HG03354 (cell line): ENCODE data around the gene MMADHC.
"Not testable (repeated sequence)": the region's sequence is repeated elsewhere in the genome, so short reads cannot be mapped to it uniquely, and the experiment has no call there.

ENCODE experiments used
- ATAC-seq: cut with Tn5 transposase; IDR thresholded peaks from one replicate; pipeline ENCODE4 v1.9.1; 2021; ENCODE audit warnings: mild to moderate bottlenecking; ENCODE audit not compliant: unreplicated experiment, poor library complexity, severe bottlenecking

MMADHC gene

DNA sequence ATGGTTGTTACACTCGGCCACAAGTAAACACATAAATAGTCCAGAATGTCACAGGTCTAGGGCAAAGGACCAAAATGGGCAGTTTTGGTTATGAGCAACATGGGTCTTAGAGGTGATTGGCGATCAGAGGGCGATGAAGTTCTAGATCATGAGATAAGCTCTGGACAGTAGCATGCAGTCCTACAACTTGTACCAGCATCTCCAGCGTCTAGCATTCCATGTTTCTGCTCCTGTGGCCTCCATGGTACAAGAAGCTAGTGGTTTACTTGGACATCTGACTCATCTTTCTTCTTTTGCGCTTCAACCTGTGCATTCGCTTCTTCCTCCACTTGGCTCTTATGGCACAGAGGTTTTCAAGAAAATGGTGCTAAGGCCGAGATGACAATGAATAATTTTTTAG, 8.9 kb upstream of the MMADHC start:
- no peak for ATAC-seq

DNA sequence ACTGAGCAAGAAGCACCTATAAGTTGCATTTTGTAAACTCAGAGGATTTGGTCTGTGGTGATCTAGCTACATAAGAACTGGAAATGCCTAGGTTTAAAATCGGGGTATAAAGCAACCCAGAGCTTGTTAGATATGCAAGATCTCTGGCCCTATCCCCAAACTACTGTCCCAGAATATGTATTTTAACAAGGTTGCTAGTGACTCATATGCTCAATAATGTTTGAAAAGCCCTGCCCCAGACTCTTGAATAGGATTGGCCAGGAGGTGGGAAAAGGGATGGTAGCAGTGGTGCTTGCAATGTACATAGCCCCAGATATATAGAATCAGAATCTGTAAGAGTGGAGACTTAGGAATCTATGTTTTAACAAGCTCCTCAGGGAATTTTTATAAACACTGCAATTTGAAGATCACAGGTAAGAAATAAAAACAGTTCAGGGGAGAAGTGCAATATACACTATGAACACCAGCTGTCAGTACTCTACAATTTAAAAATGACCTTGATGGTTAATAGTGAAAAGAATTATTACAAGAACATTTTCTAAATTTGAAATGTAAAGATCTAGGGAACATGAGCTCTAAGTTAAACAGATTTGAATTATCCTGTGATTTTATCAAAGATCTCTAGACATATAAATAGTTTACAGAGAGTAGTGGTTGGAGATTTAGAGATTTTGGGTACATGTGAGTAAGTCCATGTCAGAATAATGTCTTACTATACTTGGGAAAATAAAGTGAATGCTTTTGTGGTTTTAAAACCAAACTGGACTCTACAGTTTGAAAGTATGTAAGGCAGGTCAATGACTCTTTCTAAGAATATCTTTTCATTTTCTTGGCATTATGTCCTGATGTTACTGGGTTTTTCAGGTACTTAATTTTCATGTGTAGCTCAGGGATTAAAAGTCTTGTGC, 7.7 kb upstream of the MMADHC start:
- no peak for ATAC-seq

DNA sequence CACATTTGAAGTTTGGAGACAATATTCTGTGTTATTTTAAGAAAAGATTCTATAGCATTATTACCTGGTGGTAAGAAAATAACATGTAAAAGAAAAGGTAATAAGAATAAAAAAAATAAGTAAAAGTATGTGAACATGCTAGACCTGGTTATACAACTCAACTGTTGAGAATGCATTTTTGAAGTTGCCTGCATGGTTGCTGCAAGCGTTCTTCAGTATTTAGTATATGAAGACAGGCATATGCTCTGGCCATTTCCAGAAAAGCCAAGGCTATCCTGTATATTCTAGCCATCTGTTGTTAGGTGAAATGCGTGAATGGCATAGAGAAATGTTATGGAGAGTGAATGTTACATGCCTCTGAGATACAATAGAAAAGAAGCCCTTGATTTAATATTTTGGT, 6.8 kb upstream of the MMADHC start:
- no peak for ATAC-seq

DNA sequence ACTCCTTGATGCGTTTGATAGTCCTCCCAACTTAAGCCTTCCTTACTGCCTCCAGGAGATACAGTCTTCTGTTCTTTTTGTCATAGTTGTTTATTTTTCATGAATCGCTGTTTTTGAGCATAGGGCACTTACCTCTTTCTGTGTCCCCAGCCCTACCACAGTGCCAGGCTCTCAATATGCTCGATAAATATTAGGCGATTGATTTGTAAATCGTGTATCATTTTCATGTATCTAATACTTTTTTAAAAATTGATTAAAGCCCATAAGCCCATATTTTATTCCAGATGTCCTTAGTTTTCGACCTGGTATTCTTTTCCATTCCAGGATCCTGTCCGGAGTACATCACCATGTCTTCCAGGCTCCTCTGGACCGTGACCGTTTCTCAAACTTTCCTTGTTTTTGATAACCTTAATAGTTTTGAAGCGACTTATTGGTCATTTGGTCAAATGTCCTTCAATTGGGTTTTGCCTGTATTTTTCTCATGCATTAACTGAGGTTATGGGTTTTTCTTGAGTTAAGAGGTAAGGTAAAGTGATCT, 444 bp upstream of the MMADHC start:
- ATAC-seq = peak; percentile 34

DNA sequence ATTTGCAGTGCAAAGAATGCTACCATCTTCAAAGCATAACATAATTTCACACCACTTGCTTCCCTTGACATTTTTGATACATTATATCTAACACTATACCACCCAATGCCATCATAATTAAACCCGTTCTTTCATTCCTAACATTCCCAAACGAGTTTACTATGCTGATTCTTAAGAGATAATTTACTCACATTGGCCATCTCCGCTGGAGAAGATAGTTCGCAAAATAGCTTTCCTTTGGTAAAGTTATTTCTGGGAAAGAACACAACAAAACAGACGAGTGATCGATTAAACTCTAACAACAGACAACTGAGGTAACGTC, 716 bp downstream of the MMADHC start:
- ATAC-seq = no peak

DNA sequence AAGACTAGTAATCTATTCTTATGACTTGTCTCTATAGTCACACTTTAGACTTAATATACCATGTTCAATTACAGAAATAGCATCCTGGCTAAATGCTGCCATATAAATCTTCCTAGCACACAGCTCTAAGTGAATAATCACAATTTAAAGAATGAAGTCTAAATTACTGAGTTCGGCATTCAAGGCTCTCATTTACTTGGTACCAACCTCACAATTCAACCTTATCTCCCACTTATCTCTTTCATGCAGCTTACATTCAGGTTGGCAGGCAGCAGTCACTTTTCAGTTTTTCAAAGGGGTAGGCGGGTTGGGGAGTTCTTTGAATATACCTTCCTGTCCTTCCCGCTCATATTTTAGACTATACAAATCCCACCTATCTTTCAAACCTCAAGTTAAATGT, 1.5 kb downstream of the MMADHC start:
- ATAC-seq = no peak

DNA sequence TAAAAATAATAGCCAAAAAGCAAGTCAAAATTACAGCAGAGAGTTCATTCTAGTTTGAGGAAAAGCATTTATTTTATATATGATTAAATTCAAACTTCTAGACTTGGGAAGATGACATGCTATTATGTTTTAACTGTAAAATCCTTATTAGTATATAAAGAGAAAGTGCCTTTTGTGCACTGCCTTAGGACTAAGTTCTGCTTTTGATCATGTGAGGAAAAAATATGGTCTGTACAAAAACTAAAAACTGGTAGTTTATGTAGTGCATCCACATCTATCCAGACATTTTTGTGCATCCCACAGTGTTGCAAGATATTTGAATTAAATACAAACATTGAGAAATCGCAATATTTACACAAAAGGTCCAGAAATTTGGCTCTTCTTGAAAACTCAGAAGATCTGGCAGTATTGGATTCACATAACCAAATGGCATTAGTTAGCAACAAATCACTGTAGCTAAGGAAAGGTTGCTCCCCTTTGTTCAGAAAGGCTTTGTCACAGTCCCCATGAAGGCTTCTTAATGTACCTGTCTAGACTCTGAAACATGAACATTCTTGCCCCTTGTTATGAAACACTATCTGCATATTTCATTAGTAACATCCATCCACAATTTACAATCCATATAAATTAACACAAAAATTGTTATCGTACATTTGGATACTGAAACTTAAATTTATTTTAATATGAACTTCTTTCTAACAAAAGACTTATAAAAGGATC, 2.2 kb downstream of the MMADHC start:
- no peak for ATAC-seq

DNA sequence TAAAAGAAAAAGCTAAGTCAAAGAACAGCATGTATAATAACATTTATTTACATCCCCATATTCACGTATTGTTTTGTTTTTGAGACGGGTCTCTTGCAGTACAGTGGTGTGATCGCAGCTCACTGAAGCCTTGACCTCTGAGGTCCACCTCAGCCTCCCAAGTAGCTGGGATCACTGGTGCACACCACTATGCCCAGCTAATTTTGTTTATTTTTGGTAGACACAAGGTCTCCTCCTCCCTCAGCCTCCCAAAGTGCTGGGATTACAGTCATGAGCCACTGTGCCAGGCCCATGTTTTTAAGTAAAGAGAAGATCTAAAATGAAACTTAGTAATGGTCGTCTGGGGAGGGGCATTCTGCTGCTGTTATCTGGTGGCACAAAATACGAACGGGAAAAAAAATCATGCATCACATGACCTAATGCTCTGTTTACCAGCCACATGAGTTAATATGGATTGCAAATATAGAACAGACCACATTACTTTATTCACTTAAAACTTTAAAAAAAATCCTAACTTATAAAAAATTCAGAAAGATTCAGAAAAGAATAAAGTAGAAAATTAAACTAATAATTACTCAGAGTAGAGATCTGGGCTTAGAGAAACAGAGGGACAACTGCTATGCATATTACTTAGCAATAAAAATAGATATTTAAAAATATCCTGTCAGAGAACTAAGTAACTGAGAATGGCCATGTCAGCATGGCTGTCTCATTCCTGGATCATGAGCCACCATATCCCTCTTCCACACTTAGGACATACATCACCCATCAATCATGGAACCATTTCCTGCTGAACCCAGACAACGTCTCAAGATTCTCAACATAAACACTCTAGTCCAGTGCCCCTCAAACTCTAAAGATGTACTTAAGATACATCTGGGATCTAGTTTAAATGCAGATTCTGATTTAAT, 7.3 kb downstream of the MMADHC start:
- no peak for ATAC-seq

DNA sequence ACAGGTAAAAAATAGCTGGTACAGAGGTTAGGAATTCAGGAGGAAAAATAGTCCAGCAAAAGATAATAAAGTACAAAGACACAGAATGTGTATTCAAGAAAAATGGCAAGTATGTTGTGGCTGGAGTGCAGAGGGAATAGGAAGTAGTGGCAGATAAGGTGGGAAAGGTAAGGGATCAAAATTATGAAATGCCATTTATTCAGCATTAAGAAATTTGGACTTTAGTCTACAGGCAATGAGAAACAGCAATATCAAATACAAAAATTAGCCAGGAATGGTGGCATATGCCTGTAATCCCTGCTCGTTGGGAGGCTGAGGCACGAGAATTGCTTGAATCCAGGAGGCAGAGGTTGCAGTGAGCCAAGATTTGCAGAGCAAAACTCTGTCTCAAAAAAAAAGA, 10.3 kb downstream of the MMADHC start:
- ATAC-seq = no peak

DNA sequence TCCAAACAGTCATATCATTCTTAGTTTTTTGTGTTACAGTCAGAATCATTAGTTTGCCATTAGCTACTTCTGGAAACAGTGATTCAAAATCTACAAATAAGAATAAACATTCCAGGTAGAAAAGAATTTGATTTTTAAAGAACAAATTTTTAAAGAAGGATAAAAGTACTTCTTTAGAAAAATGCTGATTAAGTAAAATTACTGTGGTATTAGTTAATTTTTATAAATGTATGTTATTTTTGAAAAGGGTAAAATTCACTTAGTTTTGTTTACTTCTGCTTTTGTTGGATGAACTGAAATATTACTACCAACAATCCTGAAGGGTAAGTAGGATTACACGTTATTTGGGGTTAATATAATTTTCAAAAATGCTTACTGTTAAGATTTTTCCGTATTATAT, 11.8 kb downstream of the MMADHC start:
- ATAC-seq = no peak

DNA sequence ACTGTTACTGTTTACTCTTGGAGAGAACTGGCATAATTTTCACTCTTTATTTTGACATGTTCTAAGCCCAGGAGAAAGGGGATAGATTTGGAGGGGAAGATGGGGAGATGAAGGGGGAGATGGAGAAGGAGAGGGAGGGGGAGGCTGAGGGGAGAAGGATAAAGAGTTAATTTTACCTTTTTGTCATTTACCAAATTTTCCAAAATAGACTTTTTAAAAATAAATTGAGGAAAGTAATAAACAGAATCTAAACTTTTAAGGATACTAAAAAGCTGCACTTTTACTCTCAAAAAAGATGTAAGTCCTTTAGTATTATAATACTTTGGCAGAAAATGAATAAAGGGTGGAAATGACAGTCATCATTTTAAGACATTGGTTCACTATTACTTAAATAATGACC, 12.3 kb downstream of the MMADHC start:
- no peak for ATAC-seq

DNA sequence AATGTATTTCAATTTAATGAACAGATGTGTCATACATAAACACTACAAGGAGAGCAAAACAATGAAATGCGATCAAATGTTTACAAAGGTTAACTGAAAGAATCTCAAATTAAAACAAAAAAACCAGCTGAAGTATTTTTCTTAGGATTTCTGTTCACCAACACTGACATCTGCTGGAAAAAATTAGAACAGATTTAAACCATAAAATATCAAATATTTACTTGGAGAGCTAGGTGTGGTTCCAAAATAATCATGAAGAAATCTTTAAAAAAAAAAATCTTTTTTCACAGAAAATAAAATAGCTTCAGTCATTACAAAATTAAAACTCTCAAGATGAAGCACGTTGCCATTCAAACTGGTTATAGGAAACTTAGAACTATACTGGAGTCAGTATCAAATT, 13.8 kb downstream of the MMADHC start:
- ATAC-seq = no peak

DNA sequence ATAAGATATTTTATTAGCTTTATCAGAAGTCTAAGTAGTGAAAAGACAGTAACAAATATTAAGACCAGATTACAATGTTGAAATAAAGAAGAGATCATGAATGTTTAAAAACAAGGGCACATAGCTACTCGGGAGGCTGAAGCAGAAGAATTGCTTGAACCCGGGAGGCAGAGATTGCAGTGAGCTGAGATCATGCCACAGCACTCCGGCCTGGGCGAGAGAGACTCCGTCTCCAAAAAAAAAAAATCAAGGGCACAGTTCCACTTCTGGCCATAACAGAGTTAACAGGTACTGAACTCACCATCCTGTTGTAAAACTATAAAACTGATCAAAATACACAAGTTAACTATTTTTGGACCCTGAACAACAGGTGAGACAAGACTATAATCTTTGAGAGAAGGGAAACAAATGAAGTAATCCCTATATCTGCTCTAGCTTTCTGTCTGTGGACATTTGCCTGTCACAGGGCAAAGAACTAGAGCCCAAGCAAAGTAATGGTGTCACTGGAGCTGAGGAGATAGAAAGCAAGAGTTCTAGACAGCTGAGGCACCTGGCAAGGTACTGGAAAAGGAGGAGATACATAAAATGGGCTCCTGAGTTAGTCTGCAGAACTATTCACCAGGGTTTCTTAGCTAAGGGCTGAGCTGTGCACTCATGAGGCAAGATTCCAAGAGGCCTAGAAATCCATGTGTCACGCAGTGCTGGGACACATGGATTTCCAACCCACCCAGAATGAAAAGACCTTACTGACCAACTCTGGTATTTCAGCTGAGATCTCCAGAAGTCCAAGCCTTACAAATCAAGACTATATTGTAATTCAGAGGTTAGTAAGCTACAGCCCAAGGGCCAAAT, 15.2 kb downstream of the MMADHC start:
- no peak for ATAC-seq

DNA sequence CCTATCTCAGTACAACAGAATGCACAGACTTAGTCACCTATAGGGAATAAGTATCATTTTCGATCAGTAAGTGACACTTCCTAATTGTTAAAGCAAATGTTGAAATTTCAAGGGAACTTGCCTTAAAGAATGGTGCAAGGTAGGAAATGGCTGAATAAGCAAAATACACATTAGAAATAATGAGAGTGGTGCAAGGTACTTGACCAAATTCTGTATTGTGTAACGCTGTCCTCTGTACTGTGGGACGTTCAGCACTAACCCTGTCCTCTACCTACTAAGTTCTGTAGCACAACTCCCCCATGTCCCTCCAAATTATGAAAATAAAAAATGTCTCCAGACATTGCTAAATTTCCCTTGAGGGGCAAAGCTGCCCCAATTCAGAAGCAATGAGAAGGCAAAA, 19.4 kb downstream of the MMADHC start:
- no peak for ATAC-seq

DNA sequence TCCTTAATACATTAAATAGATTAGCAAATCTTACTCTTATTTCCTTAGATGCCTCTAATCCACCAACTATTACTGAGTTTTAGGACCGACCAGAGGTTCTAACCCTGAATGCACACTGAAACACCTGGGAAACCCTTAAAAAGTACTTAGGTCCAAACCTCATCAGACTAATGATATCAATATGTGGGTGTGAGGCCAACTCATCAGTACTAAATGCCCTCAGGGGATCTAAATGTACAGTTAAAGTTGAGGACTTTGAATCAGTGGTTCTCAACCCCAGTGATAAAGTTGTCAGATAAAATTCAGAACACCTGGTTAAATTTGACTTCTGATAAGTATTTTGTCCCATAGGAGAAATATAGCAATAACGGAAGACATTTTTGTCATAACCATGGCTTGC, 20.9 kb downstream of the MMADHC start:
- no peak for ATAC-seq

DNA sequence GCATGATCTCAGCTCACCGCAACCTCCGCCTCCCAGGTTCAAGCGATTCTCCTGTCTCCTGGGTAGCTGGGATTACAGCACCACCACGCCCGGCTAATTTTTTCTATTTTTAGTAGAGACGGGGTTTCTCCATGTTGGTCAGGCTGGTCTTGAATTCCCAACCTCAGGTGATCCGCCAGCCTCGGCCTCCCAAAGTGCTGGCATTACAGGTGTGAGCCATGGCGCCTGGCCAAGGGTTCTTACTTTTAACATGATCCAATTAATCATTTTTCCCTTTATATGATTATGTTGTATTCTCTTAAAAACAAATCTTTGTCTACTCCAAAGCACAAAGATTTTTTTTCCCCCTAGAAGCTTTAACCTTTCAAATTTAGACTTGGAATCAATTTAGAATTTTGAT, 21.9 kb downstream of the MMADHC start:
- ATAC-seq = not testable (repeated sequence)

DNA sequence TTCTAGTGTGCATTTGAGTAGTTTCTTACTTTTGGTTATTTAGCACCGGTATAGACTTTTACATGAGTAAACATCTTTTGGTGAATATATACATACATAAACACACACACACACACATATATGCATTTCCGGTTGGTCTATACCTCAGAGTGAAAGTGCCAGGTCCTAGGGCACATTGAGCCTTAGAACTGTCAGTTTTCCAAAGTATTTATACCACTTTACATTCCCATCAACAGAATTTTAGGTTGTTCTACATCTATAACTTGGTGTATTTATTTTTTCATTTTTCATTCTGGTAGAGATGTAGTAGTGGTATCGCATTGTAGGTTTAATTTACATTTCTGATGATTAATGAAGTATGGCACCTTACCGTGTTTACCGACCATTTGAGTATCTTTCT, 22.6 kb downstream of the MMADHC start:
- no peak for ATAC-seq

DNA sequence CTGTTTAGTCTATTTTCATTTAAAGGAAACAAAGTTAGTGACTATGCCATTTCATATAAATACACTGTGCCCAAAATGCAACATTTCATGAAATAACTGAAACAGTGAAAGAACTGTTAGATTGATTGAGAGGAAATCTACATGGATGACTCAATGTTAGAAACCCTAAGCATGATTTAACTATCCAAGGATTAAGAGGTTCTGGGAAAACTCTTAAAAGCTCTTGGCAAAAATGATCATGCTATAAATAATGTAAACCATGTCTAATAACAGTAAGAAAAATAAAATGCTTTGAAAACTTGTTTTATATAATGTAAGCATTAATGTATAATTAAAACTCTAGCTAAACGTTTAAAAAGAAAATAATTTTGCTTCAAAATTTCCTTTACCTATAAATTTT, 23.5 kb downstream of the MMADHC start:
- ATAC-seq = no peak

DNA sequence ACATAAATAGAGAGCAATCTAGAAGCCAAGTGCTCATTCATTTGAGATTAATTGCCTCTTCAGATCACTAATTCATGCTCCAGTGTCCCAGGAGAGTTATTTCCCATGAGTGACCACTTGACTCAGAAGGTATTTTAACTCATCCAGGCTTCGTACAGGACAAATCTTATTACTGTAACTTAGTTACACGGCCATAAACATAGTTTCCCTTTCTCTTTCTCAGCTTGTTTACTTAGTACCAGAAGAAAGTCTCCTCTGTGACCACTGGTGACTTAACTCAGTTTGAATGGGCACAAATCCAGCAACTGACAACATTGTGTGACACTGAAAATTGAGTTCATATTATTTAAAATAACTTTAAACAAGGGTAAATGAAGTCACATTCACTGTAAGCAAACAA, 25.3 kb downstream of the MMADHC start:
- peak; percentile 88 for ATAC-seq
